HFFc6 (cell line): ENCODE results near the gene PRMT7. TPM values are rescaled to one million over a fixed set of nuclear protein-coding genes. Genes with fewer than 3 reads are reported as not detected.

Experiments used
- DNase-seq: peaks from one replicate; pipeline ENCODE4 v3.0.0-alpha.2; 2018
- H3K27ac Mint-ChIP-seq: 2 replicates; pipeline ENCODE4 v1.8.0; 2020; ENCODE audit warnings: mild to moderate bottlenecking, mixed read lengths
- H3K27me3 Mint-ChIP-seq: 2 replicates; pipeline ENCODE4 v1.8.0; 2021; ENCODE audit warnings: mild to moderate bottlenecking, moderate library complexity, mixed read lengths; ENCODE audit not compliant: insufficient read depth
- H3K36me3 Mint-ChIP-seq: 2 replicates; pipeline ENCODE4 v1.8.0; 2021; ENCODE audit warnings: low read depth, mixed read lengths
- H3K4me1 Mint-ChIP-seq: 2 replicates; pipeline ENCODE4 v1.8.0; 2020; ENCODE audit warnings: low read depth, mixed read lengths
- H3K4me3 Mint-ChIP-seq: 2 replicates; pipeline ENCODE4 v1.8.0; 2020; ENCODE audit warnings: mild to moderate bottlenecking, moderate library complexity, mixed read lengths
- H3K9me3 Mint-ChIP-seq: 2 replicates; pipeline ENCODE4 v1.8.0; 2020; ENCODE audit warnings: mild to moderate bottlenecking, mixed read lengths
- total RNA-seq, 6 experiments: library from RNA; stranded (reverse); fragmentation: NEBNext Ultra II Directional; extraction: Animal tissue kit (Norgen Biotek cat#: 25700); gene quantifications; 2 replicates in 1 of 6; 3 replicates in 5 of 6; pipeline ENCODE4 v1.2.3, GENCODE V29; 2021
- TF ChIP-seq, protein P1 (sequence below): fragments of 200-600 bp; sonication (generic); IDR thresholded peaks from 2 replicates; pipeline ENCODE4 v1.5.0; 2021; ENCODE audit warnings: antibody characterized with exemption, mild to moderate bottlenecking

Gene PRMT7
- total RNA-seq, 6 experiments from 2014 or later: 32.1 to 37.7 (median 36.4) TPM

DNA sequence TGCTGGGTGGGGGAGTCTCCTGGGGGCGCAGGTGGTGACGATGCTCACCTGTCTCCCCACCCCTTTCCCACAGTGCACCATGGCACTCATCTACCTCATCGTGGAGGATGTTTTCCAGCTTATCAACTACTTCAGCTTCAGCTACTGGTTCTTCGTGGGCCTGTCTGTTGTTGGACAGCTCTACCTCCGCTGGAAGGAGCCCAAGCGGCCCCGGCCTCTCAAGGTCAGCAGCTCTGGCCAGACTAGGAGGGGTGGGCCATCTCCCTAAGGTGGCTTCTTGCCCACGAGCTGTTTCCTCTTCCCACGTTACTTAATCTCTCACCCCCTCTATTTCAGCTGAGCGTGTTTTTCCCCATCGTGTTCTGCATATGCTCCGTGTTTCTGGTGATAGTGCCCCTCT, 14.5 kb upstream of the PRMT7 start:
- H3K9me3 Mint-ChIP-seq: no peaks in the 10 kb centered on the region
- peaks cover 48% of the 10 kb centered on the region for H3K4me1 Mint-ChIP-seq
- H3K27ac Mint-ChIP-seq: no peak overlapping the region; the same call in 1 of the 2 replicates
- TF ChIP-seq, protein P1, sequence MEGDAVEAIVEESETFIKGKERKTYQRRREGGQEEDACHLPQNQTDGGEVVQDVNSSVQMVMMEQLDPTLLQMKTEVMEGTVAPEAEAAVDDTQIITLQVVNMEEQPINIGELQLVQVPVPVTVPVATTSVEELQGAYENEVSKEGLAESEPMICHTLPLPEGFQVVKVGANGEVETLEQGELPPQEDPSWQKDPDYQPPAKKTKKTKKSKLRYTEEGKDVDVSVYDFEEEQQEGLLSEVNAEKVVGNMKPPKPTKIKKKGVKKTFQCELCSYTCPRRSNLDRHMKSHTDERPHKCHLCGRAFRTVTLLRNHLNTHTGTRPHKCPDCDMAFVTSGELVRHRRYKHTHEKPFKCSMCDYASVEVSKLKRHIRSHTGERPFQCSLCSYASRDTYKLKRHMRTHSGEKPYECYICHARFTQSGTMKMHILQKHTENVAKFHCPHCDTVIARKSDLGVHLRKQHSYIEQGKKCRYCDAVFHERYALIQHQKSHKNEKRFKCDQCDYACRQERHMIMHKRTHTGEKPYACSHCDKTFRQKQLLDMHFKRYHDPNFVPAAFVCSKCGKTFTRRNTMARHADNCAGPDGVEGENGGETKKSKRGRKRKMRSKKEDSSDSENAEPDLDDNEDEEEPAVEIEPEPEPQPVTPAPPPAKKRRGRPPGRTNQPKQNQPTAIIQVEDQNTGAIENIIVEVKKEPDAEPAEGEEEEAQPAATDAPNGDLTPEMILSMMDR: no peak
- H3K4me3 Mint-ChIP-seq: no peak overlapping the region
- peaks cover 33% of the 10 kb centered on the region for H3K36me3 Mint-ChIP-seq
- H3K27me3 Mint-ChIP-seq: no peaks in the 10 kb centered on the region; the same call in 1 of the 2 replicates
- DNase-seq: no peak

DNA sequence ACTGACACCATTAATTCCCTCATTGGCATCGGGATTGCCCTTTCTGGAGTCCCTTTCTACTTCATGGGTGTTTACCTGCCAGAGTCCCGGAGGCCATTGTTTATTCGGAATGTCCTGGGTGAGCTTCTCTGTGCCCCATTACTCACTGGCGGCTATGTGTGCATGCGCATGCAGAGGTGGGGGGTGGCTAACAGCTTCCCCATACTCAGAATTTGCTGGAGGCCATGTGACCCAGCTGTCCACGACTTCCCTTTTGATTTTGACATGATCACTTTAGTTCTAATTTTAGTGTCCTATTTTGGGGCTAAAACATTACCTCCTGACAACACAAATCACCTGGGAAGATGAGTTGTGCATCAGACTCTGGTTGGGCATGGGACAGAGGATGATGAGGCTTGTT, 14.1 kb upstream of the PRMT7 start:
- no peak for DNase-seq
- no peaks in the 10 kb centered on the region; the same call in 1 of the 2 replicates for H3K27me3 Mint-ChIP-seq
- H3K9me3 Mint-ChIP-seq: no peaks in the 10 kb centered on the region
- no peak overlapping the region for H3K4me3 Mint-ChIP-seq
- peaks cover 32% of the 10 kb centered on the region for H3K36me3 Mint-ChIP-seq
- H3K4me1 Mint-ChIP-seq: peaks cover 48% of the 10 kb centered on the region
- H3K27ac Mint-ChIP-seq: peak overlapping the region; percentile 45; the same call in 1 of the 2 replicates
- TF ChIP-seq, protein P1: no peak

DNA sequence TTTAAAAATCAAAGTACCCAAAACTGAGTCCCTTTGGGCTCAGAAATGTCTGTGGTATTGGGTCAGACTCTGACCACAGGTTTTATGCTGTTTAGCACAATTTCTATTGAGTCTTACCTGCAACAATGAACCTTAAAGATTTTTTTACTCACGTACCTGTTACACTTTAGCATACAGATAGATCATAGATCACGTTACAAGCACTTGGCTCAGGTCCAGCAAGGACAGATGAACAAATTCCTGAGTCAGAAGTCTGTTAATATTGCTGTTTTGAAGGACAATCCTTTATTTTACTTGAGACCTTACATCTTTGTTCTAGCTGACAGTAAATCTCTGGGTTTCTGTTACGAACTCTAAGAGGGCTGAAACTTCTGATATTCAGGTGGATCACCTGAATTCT, 12.9 kb upstream of the PRMT7 start:
- TF ChIP-seq, protein P1: no peak
- H3K27ac Mint-ChIP-seq: peak overlapping the region; percentile 81

DNA sequence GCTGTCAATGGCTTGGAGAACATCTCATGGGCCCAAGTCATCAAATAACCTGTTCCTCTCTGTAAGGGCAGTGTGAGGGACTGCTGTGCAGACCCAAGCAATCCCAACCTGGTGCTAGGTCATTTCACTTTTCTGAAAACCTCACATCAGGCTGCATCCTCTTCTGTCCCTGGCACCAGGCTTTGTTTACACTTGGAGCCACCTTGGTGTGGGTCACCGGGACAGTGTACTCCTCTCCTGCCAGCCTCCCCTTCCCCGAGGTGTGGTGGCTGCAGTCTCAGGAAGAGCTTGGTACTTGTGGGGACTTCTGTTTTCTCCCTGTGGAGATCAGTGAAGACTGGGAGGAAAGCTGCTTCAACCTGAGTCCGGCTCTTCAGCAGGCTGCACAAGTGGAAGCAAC, 12.5 kb upstream of the PRMT7 start:
- Mint-ChIP-seq H3K27ac (peak overlapping the region; percentile 81), H3K4me1 (peaks cover 48% of the 10 kb centered on the region), H3K4me3 (peak overlapping the region; percentile 43; the same call in 1 of the 2 replicates), H3K9me3 (no peaks in the 10 kb centered on the region), H3K36me3 (peaks cover 40% of the 10 kb centered on the region), H3K27me3 (no peaks in the 10 kb centered on the region; the same call in 1 of the 2 replicates)
- TF ChIP-seq, protein P1: no peak
- no peak for DNase-seq

More for the DNA sequence above, 12.9 kb upstream of the PRMT7 start:
- no peak overlapping the region for H3K4me3 Mint-ChIP-seq
- no peaks in the 10 kb centered on the region for H3K9me3 Mint-ChIP-seq
- DNase-seq: no peak
- H3K36me3 Mint-ChIP-seq: peaks cover 41% of the 10 kb centered on the region
- peaks cover 48% of the 10 kb centered on the region for H3K4me1 Mint-ChIP-seq
- no peaks in the 10 kb centered on the region; the same call in 1 of the 2 replicates for H3K27me3 Mint-ChIP-seq

GRCh38 chr16:68298907-68299561, 11.8 kb upstream of the PRMT7 start:
- H3K4me1 Mint-ChIP-seq: peaks cover 48% of the 10 kb centered on the region
- peak; percentile 80 for DNase-seq
- H3K4me3 Mint-ChIP-seq: peak overlapping the region; percentile 43
- no peaks in the 10 kb centered on the region for H3K9me3 Mint-ChIP-seq
- TF ChIP-seq, protein P1: no peak
- no peaks in the 10 kb centered on the region; the same call in 1 of the 2 replicates for H3K27me3 Mint-ChIP-seq
- peak overlapping the region; percentile 81 for H3K27ac Mint-ChIP-seq
- H3K36me3 Mint-ChIP-seq: peaks cover 37% of the 10 kb centered on the region
